GM13976 (cell line): ENCODE data around the gene CNTNAP2.

Experiments used
- DNase-seq: peaks from one replicate; pipeline ENCODE4 v3.0.0; 2012; ENCODE audit warnings: low spot score
- CTCF ChIP-seq: IDR thresholded peaks from 2 replicates; pipeline ENCODE4 v1.5.1; 2012; ENCODE audit warnings: borderline replicate concordance, mild to moderate bottlenecking; ENCODE audit not compliant: insufficient read depth; ENCODE audit errors: extremely low read depth, missing control alignments, control extremely low read depth
- in situ Hi-C: fragments of 300-500 bp; cut with MboI; formaldehyde crosslinking; loops from one replicate; pipeline ENCODE4 v1.12.0; 2022; ENCODE audit warnings: low sequenced_read_pairs, mixed read lengths, inconsistent platforms; ENCODE audit not compliant: unreplicated experiment

Gene CNTNAP2

GRCh38 chr7:146494952-146495596, 378.5 kb downstream of the CNTNAP2 start:
- TF ChIP-seq CTCF, result no peak
- in situ Hi-C loops, result no loop called here
- no peak for DNase-seq

- DNase-seq, result no peak
- in situ Hi-C loops, result no loop called here
- TF ChIP-seq CTCF, result no peak
Measured at GRCh38 chr7:146496657-146497056, 380.1 kb downstream of the CNTNAP2 start.

- in situ Hi-C loops, result no loop called here
- DNase-seq, result no peak
- no peak for TF ChIP-seq CTCF
Measured at GRCh38 chr7:146499970-146500369, 383.4 kb downstream of the CNTNAP2 start.

GRCh38 chr7:146503844-146504243, 387.2 kb downstream of the CNTNAP2 start:
- no peak for TF ChIP-seq CTCF
- in situ Hi-C loops, result no loop called here
- DNase-seq, result no peak

- TF ChIP-seq CTCF, result no peak
- in situ Hi-C loops, result no loop called here
- DNase-seq, result no peak
Measured at GRCh38 chr7:146510088-146510680, 393.6 kb downstream of the CNTNAP2 start.

- in situ Hi-C loops, result no loop called here
- TF ChIP-seq CTCF, result no peak
- DNase-seq, result no peak
Measured at GRCh38 chr7:146514304-146514703, 397.7 kb downstream of the CNTNAP2 start.
